B cell (primary cell): ENCODE measurements around the gene C14orf180. TPM values are rescaled to one million over a fixed set of nuclear protein-coding genes. Genes with fewer than 3 reads are reported as not detected.

ENCODE experiments used
- ATAC-seq: fragments of 200-7000 bp; cut with Tn5 transposase; one replicate; pipeline ENCODE4 v1.10.0; 2021; ENCODE audit warnings: low read depth, mild to moderate bottlenecking, moderate number of reproducible peaks, moderate library complexity
- CTCF ChIA-PET: fragments of 350-600 bp; sonication (Branson Sonifier 250); formaldehyde crosslinking; loops from one replicate; lab custom pipeline; 2021; ENCODE audit warnings: antibody characterized with exemption, inconsistent platforms; lab: Charles Lee
- POLR2A ChIA-PET: fragments of 350-600 bp; sonication (Branson Sonifier 250); formaldehyde crosslinking; loops from one replicate; lab custom pipeline; 2021; ENCODE audit warnings: antibody characterized with exemption; lab: Charles Lee
- DNase-seq: peaks from one replicate; pipeline ENCODE4 v3.0.0; 2013
- H2AFZ ChIP-seq: 2 replicates; pipeline ENCODE4 v1.6.1; 2012; ENCODE audit warnings: mild to moderate bottlenecking, low read depth, low read length; ENCODE audit not compliant: insufficient read depth, poor library complexity, severe bottlenecking
- H3K27ac ChIP-seq, 2 donors: 1 replicate in 1 of 2; 2 replicates in 1 of 2; pipeline ENCODE4 v1.5.1; 2012 to 2013; ENCODE audit warnings: low read length in 2 of 2, mild to moderate bottlenecking in 2 of 2, moderate library complexity in 1 of 2
- H3K27me3 ChIP-seq, 4 experiments: fragments of 200-600 bp in 1 of 4; sonication (generic) in 1 of 4; replicated peaks in 1 of 4; 1 replicate in 2 of 4; 2 replicates in 2 of 4; pipeline versions ENCODE4 v1.6.1 to v1.7.0; 2013 to 2016; ENCODE audit warnings: low read length in 3 of 4, mild to moderate bottlenecking in 2 of 4, mixed read lengths in 1 of 4, moderate library complexity in 1 of 4; ENCODE audit not compliant: insufficient read depth in 4 of 4, control insufficient read depth in 3 of 4; ENCODE audit errors: control extremely low read depth in 1 of 4
- H3K36me3 ChIP-seq, 2 experiments: replicated peaks in 1 of 2; 1 replicate in 1 of 2; 2 replicates in 1 of 2; pipeline versions ENCODE4 v1.6.1 to v1.7.1; 2013; ENCODE audit warnings: low read length in 1 of 2; ENCODE audit not compliant: insufficient read depth in 2 of 2, control insufficient read depth in 1 of 2; ENCODE audit errors: control extremely low read depth in 1 of 2, extremely low read depth in 1 of 2
- H3K4me1 ChIP-seq, 2 donors: fragments of 200-600 bp in 1 of 2; sonication (generic) in 1 of 2; 1 replicate in 1 of 2; 2 replicates in 1 of 2; pipeline versions ENCODE4 v1.5.1 to v1.6.1; 2013 to 2017; ENCODE audit warnings: low read length in 2 of 2; ENCODE audit not compliant: control insufficient read depth in 2 of 2, insufficient read depth in 2 of 2
- H3K4me2 ChIP-seq: replicated peaks from 2 replicates; pipeline ENCODE3; 2012; ENCODE audit warnings: mild to moderate bottlenecking, low read depth, low read length; ENCODE audit not compliant: poor library complexity, severe bottlenecking
- H3K4me3 ChIP-seq, 5 experiments: fragments of 200-600 bp in 1 of 5; sonication (generic) in 1 of 5; 1 replicate in 3 of 5; 2 replicates in 2 of 5; pipeline versions ENCODE4 v1.5.1 to v1.7.0; 2011 to 2016; ENCODE audit warnings: low read length in 4 of 5, mild to moderate bottlenecking in 4 of 5, low read depth in 2 of 5, control low read depth in 1 of 5, moderate library complexity in 1 of 5; ENCODE audit not compliant: insufficient read depth in 1 of 5; ENCODE audit errors: control extremely low read depth in 1 of 5, extremely low read depth in 1 of 5
- H3K79me2 ChIP-seq: fragments of 200-600 bp; sonication (generic); one replicate; pipeline ENCODE4 v1.6.0; 2016; ENCODE audit warnings: low read length; ENCODE audit not compliant: control insufficient read depth, insufficient read depth
- H3K9ac ChIP-seq: fragments of 200-600 bp; sonication (generic); 2 replicates; pipeline ENCODE4 v1.6.1; 2017; ENCODE audit warnings: mild to moderate bottlenecking, low read length, moderate library complexity
- H3K9me3 ChIP-seq, 3 donors: one replicate each; pipeline versions ENCODE4 v1.6.1 to v1.7.1; 2013; ENCODE audit warnings: low read length in 2 of 3; ENCODE audit not compliant: control insufficient read depth in 2 of 3, insufficient read depth in 1 of 3; ENCODE audit errors: control extremely low read depth in 1 of 3
- H4K20me1 ChIP-seq: 2 replicates; pipeline ENCODE4 v1.6.0; 2012; ENCODE audit warnings: mild to moderate bottlenecking, low read length; ENCODE audit not compliant: insufficient read depth, control insufficient read depth, poor library complexity, severe bottlenecking
- H3K27ac Mint-ChIP-seq: one replicate; pipeline ENCODE4 v1.8.0; 2021; ENCODE audit warnings: mixed read lengths
- H3K27me3 Mint-ChIP-seq: one replicate; pipeline ENCODE4 v1.8.0; 2021; ENCODE audit warnings: mixed read lengths
- H3K4me1 Mint-ChIP-seq: one replicate; pipeline ENCODE4 v1.8.0; 2021; ENCODE audit warnings: mixed read lengths
- H3K4me3 Mint-ChIP-seq: one replicate; pipeline ENCODE4 v1.8.0; 2021; ENCODE audit warnings: mixed read lengths
- H3K9me3 Mint-ChIP-seq: one replicate; pipeline ENCODE4 v1.8.0; 2022; ENCODE audit warnings: mixed read lengths; ENCODE audit not compliant: insufficient read depth
- EZH2 ChIP-seq: IDR thresholded peaks from 2 replicates; pipeline ENCODE4 v1.6.1; 2012; ENCODE audit warnings: borderline replicate concordance, low read depth, mild to moderate bottlenecking, moderate library complexity, low read length; ENCODE audit not compliant: insufficient read depth, poor library complexity, severe bottlenecking
- WGBS: methylation state at CpG from one replicate; pipeline ENCODE4 v1.1.5; 2013; ENCODE audit warnings: missing lambda C conversion rate; ENCODE audit not compliant: insufficient coverage; 5-methylcytosine and 5-hydroxymethylcytosine counted together
- intact Hi-C: fragments of 100-400 bp; cut with micrococcal nuclease; formaldehyde crosslinking; loops from one replicate; pipeline ENCODE4 v1.10.0; 2022
- polyA plus RNA-seq: library from polyadenylated mRNA; depleted of rRNA; stranded (reverse); fragments of >200 nt; gene quantifications from 2 replicates; pipeline ENCODE4 v1.2.3, GENCODE V29; 2012
- total RNA-seq, 2 donors: library from RNA; stranded (reverse); fragments of 120-200 nt in 1 of 2; gene quantifications; 1 replicate in 1 of 2; 2 replicates in 1 of 2; pipeline versions ENCODE4 v1.2.3 to v1.2.4, GENCODE V29; 2013 to 2022
- TF ChIP-seq, protein P1 (sequence below): fragments of 200-600 bp; IDR thresholded peaks from one replicate; pipeline ENCODE4 v1.8.0; 2022; ENCODE audit warnings: antibody characterized with exemption, mild to moderate bottlenecking

C14orf180 gene
- total and polyA plus RNA-seq, 2 donors (not counting 1 experiment from before 2014, with no cell fraction given) = not detected

DNA sequence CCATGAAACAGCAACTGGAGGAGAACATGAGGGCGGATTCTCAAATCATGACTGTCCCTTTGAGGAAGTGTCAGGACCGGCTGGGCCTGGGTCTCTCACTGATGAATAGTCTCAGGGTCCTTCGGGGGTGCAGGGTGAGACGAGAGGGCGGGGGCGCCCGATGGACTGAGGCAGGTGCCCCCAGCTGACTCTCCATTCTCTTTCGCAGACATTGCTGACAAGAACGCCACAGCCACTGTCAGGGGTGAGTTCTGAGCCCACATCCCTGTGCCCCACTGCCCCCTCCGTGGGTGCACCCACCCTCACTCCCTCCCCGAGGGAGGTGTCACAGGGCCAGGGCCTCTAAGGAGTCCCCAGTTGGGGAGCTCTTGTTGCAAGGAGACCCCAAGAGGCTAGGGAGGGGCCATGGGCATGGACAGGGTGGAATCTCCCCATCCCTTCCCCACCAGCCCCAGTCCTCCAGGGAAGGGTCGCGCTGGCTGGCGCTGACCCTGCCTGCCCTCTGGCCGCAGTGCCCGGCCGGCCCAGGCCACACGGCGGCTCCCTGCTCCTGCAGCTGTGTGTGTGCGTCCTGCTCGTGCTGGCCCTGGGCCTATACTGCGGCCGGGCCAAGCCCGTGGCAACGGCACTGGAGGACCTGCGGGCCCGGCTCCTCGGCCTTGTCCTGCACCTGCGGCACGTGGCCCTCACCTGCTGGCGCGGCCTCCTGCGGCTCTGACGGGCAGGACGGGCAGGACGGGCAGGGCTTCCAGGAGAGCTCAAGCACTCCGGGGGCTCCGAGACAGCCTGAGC is 8.7 kb downstream of the C14orf180 start:
- no peak overlapping the region for H2AFZ ChIP-seq
- intact Hi-C loops = no loop called here
- CTCF ChIA-PET = no interaction called here
- no peak overlapping the region for H3K4me3 ChIP-seq
- no peak for TF ChIP-seq EZH2
- TF ChIP-seq, protein P1, sequence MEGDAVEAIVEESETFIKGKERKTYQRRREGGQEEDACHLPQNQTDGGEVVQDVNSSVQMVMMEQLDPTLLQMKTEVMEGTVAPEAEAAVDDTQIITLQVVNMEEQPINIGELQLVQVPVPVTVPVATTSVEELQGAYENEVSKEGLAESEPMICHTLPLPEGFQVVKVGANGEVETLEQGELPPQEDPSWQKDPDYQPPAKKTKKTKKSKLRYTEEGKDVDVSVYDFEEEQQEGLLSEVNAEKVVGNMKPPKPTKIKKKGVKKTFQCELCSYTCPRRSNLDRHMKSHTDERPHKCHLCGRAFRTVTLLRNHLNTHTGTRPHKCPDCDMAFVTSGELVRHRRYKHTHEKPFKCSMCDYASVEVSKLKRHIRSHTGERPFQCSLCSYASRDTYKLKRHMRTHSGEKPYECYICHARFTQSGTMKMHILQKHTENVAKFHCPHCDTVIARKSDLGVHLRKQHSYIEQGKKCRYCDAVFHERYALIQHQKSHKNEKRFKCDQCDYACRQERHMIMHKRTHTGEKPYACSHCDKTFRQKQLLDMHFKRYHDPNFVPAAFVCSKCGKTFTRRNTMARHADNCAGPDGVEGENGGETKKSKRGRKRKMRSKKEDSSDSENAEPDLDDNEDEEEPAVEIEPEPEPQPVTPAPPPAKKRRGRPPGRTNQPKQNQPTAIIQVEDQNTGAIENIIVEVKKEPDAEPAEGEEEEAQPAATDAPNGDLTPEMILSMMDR = no peak
- no peak overlapping the region for H3K27ac ChIP-seq
- H3K36me3 ChIP-seq = no peaks in the 10 kb centered on the region
- no peaks in the 10 kb centered on the region for H3K9me3 ChIP-seq
- Mint-ChIP-seq H3K4me1 (no peaks in the 10 kb centered on the region), H3K27me3 (peaks cover 23% of the 10 kb centered on the region), H3K4me3 (no peak overlapping the region), H3K27ac (no peak overlapping the region), H3K9me3 (no peaks in the 10 kb centered on the region)
- H4K20me1 ChIP-seq = no peaks in the 10 kb centered on the region
- ATAC-seq (no peak), DNase-seq (no peak)
- POLR2A ChIA-PET = no interaction called here
- peaks cover 0 to 2% (median 0%) of the 10 kb centered on the region in 4 experiments for H3K27me3 ChIP-seq
- H3K4me2 ChIP-seq = no peak overlapping the region
- H3K9ac ChIP-seq = no peak overlapping the region
- 93% methylated on average over 36 of the region's 38 CpGs for WGBS
- no peaks in the 10 kb centered on the region for H3K79me2 ChIP-seq
- H3K4me1 ChIP-seq = no peaks in the 10 kb centered on the region
